Right kidney (tissue), 9 donors: Measurements from ENCODE around the gene EIF5AL1.
"Not testable (repeated sequence)": the region's sequence is repeated elsewhere in the genome, so short reads cannot be mapped to it uniquely, and the experiment has no call there.

ENCODE experiments used
- DNase-seq: peaks from one replicate; pipeline ENCODE4 v3.0.0-alpha.2; 2016
- long read RNA-seq, 8 donors: transcript quantifications; one replicate each; lab custom pipeline, GENCODE V29; 2026

Gene EIF5AL1
- long read RNA-seq, donor 1, transcript EIF5AL1-201 (1 exons, 3,840 nt), result major isoform, 145 of 145 reads
- long read RNA-seq, donor 1, partial matches to known transcripts, result 0 of 145 reads
- long read RNA-seq, donor 1, other reads (novel, unspliced or antisense), result 0 of 145 reads
- long read RNA-seq, donor 2, transcript EIF5AL1-201 (1 exons, 3,840 nt), result major isoform, 26 of 26 reads
- long read RNA-seq, donor 2, partial matches to known transcripts, result 0 of 26 reads
- long read RNA-seq, donor 2, other reads (novel, unspliced or antisense), result 0 of 26 reads
- long read RNA-seq, donor 3, transcript EIF5AL1-201 (1 exons, 3,840 nt), result major isoform, 20 of 20 reads
- long read RNA-seq, donor 3, partial matches to known transcripts, result 0 of 20 reads
- long read RNA-seq, donor 3, other reads (novel, unspliced or antisense), result 0 of 20 reads
- long read RNA-seq, donor 4, transcript EIF5AL1-201 (1 exons, 3,840 nt), result major isoform, 17 of 17 reads
- long read RNA-seq, donor 4, partial matches to known transcripts, result 0 of 17 reads
- long read RNA-seq, donor 4, other reads (novel, unspliced or antisense), result 0 of 17 reads
- long read RNA-seq, donor 5, transcript EIF5AL1-201 (1 exons, 3,840 nt), result major isoform, 48 of 48 reads
- long read RNA-seq, donor 5, partial matches to known transcripts, result 0 of 48 reads
- long read RNA-seq, donor 5, other reads (novel, unspliced or antisense), result 0 of 48 reads
- long read RNA-seq, donor 6, transcript EIF5AL1-201 (1 exons, 3,840 nt), result major isoform, 32 of 32 reads
- long read RNA-seq, donor 6, partial matches to known transcripts, result 0 of 32 reads
- long read RNA-seq, donor 6, other reads (novel, unspliced or antisense), result 0 of 32 reads
- long read RNA-seq, donor 7, transcript EIF5AL1-201 (1 exons, 3,840 nt), result major isoform, 232 of 232 reads
- long read RNA-seq, donor 7, partial matches to known transcripts, result 0 of 232 reads
- long read RNA-seq, donor 7, other reads (novel, unspliced or antisense), result 0 of 232 reads
- long read RNA-seq, donor 8, transcript EIF5AL1-201 (1 exons, 3,840 nt), result major isoform, 72 of 72 reads
- long read RNA-seq, donor 8, partial matches to known transcripts, result 0 of 72 reads
- long read RNA-seq, donor 8, other reads (novel, unspliced or antisense), result 0 of 72 reads

DNA sequence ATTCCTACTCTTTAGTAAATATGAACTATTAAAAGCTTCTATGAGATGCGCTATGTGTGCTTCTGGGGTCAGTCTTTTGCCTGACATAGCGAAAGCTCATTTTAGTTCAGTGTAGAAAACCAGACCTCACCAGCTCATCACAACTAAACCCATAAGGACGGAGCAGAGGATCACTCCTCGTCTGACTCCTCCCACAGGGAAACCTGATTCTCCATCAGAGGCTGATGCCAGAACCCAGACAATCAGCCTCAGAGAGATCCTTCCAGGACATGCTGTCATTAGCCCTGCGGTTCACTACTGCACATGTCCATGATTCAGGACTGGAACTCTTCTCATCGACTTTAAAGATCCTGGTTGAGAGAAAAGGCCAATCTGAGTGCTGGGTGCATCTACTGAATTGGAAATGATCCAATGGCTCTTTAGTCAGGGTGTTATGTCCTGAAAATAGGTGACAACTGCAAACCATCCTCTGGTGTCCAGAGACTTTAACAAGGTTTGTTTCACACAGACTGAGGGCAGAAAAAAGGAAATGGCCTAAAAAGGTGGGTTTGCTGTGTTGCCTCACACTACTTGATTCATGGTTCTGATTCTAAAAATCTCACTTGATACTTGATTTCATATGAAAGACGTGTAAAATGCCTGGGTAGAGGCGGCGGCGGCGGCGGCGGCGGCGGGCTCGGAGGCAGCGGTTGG, at the start of gene EIF5AL1:
Gene EIF5AL1, plus strand, starts transcription at position 643 of the 693 bp plus-strand sequence. CDS start 117 bp downstream, outside the sequence.
- not testable (repeated sequence) for DNase-seq

DNA sequence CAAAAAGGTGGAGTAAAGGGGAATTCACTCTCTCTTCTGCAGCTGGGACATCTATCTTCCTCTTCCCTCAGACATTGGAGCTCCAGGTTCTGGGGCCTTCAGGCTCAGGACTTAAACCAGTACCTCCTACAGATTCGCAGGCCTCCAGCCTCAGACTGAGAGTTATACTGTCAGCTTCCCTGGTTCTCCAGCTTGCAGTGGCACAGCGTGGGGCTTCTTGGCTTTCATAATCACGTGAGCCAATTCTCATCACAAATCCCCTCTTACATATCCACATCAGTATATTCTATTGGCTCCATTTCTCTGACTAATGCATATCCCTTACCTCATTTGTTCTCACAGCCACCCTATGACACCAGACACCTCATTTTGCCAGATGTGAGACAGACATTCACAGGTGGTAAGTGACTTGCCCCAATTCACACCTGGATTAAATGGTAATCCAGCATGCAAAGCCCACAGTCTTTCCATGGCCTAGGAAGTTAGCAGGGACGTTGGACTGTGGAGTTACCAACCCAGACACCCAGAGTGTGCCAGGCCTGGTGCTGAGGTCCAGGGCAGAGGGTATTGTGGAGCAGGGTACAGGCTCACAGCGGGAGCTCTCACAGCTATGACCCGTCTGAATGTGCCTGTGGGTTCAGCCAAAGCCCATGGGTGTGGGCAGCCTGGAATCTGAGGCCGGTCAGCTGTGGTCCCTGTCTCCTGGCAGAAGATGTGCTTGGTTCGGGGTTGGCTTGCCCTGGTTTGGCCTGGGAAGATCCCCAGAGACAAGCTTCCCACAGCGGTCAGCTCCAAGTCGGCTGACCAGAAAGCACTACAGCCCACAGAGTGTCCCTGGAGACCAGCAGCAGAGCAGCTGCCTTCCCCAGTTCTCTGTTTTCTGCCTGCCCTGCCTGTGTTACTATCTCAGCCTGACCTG, 48.5 kb upstream of the EIF5AL1 start:
- DNase-seq, result no peak

DNA sequence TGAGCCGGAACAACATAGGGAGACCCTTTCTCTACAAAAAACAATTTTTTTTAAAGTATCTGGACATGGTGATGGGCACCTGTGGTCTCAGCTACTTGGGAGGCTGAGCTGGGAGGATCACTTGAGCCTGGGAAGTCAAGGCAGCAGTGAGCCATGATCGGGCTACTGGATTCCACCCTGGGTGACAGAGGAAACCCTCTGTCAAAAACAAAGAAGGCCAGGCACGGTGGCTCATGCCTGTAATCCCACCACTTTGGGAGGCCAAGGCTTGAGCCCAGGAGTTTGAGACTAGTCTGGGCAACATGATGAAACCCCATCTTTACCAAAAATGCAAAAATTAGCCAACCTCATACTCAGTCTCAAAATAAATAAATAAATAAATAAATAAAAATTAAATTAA, 47.0 kb upstream of the EIF5AL1 start:
- no peak for DNase-seq

DNA sequence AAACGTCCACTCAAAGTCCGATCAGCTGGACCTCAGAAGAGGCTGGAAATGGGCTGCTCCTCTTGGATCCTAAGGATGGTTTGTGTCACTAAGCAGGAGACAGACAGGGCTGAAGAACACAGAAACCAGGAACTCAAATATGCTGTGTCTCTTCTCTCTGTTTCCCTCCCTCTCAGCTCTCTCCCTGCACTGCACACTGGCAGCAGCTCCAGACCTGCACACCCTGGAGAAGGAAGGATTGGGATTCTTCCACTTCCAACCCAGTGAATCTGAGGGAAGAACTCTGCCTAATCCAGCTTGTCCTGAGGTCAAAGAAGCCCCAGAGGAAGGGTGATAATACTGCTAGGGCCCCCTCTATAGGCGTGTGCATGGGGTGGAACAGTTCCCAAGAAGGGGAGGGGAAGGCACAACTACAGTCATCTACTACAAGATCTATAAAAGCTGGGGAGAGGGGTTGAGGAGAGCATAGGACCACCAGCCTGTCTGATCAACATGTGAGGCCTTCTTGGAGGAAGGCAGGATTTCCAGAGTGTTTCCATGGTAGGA, 44.2 kb upstream of the EIF5AL1 start:
- no peak for DNase-seq

DNA sequence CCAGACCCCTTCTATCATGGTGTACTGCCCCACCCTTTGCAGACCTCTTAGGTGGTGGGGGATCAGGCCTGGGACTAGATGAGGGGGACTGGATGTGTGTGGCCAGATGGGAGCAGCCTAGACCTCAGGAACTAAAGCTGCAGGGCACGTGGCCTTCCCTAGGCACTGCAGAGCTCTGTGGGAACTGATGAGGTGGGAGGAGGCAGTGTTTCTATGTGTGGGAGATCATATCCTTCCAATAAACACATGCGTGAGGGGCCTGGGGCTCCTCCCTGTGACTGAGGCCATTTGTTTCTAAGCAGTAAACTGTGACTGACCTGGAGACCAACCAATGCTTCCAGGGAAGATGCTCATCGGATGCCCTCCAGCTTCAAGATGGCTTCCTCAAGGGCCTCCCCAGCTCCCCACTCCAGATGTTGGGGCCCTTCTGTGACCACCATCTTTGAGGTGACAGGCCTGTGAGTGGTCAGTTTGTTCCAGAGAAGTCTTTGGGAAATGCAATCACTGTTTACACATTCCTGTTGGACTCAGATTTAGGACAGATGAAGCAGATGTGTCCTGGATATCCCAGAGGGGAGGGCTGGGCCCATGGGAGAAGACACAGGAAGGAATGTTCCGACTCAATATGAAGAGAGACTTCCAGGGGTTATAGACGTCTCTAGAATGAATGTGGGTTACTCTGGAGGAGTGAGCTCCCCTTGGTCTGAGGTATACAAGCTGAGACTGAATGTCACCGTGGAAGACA, 43.3 kb upstream of the EIF5AL1 start:
- DNase-seq, result no peak

DNA sequence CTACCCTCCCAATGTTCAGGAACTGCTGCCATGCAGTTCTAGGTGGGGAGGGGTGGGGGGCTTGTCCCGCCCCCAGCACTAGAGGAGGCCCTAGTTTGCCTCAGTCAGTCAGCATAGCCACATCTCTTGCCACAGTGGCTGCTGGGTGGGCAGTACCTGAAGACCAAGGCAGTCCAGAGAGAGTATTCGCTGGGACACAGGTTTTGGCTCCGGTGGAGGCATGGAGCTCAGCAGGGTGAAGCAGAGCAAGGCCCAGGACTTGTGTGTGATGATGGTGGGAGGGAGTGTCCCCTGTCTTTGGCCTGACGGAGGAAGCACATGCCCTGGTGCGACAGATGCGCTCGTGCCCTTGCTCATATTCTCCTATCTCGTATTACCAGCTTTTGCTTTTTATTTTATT, 42.2 kb upstream of the EIF5AL1 start:
- DNase-seq, result no peak

DNA sequence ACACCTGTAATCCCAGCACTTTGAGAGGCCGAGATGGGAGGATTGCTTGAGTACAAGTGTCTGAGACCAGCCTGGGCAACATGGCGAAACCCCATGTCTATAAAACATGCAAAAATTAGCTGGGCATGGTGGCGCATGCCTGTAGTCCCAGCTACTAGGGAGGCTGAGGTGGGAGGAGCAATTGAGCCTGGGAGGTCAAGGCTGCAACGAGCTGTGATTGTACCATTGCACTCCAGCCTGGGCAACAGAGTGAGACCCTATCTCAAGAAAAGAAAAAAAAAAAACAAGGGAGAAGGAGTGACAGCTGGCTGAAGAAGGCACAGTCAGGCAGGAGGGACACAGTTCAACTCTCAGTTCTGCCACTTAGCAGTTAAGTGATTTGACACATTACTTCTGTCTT, 40.6 kb upstream of the EIF5AL1 start:
- DNase-seq, result no peak

DNA sequence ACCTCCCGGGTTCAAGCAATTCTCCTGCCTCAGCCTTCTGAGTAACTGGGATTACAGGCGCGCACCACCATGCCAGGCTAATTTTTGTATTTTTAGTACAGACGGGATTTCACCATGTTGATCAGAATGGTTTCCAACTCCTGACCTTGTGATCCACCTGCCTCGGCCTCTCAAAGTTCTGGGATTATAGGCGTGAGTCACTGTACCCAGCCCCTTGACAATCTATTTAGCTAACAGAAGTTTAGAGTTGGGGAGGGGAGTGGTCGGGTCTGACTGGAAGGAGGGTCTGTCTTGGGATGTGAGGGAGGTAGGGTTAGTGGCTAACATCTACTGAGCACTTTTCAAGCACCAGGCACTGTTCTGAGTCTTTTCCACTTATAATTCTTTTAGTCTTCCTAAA, 39.9 kb upstream of the EIF5AL1 start:
- DNase-seq, result no peak

DNA sequence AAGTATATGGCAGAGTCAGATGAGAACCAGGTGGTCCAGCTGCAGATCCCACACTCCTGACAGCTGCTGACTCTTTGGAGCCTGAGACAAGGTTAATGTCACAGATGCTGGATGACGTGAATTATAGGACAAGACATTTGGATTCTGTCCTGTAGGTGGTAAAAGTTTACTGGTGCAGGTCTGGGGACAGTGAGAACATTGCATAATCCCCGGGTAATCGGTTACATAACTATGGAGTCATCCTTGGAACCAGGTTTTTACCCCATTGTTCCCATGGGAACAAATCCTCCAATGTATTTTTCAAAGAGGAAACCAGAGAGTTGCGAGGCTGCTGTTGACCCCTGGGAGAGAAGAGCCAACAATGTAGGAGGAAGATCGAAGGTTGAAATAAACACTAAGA, 39.4 kb upstream of the EIF5AL1 start:
- no peak for DNase-seq

DNA sequence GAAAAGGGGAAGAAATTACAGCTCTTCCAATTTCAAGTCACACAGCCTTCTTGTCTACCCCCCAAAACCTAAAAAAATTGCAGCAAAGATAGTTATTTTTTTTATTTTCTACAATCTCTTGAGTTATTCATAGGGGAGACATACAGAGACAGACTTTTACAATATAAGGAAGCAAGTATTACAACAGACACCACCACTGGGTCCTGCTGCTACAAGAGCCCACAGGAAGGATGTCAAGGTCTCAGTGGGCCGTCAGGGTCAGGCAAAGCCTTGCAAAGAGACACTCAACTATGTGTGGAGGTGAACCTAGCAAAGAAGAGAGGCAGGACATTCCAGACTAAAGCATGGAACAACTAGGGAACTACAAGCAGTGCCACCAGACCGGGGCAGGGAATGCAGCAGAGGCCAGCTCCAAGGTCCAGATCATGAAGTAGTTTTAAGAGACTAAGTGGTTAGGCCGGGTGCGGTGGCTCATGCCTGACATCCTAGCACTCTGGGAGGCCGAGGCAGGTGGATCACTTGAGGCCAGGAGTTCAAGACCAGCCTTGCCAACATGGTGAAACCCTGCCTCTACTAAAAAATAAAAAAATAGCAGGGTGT, 38.7 kb upstream of the EIF5AL1 start:
- DNase-seq, result no peak

DNA sequence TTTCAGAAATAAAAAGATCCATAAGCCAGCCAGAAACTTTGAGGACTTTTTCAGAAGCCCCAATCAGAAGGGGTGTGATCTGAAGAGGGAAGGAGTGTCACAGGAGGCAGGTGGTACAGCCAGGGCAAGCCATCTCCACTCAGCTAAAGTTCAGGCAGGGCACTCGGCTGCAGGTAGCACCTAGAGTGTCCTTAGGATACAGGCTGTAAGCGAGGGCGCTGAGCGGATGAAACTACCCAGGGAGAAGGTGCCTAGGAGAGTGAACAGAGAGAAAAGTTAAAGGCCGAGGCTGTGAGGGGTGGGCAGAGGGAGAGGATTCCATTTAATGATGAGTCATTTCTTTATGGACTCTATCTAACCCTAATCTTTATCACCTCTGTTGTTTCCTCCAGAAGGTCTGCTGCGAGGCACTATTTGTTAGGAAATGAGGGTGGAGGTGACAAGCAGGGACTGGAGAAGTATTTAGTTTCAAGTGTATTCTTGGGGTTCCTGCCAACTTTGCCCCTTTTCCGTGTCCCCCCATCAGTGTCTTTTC, 37.1 kb upstream of the EIF5AL1 start:
- no peak for DNase-seq

DNA sequence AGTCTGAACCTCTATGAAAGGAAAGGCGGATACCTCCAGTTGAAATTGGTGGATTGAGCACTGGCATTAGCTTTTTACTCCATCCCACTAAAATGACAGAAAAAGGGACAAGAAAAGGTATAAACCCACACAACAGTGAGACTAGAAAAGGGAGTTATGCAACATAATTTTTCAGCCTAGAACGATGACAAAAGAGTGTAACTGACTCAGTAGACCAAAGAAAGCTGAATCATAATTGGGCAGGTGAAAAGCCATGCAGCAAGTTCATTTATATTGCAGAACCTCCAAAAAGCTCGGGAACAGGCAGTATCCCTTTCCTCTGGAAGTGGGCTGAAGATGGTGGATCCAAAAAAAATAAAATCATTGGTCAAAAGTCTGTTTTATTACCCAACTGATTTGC, 36.5 kb upstream of the EIF5AL1 start:
- no peak for DNase-seq

DNA sequence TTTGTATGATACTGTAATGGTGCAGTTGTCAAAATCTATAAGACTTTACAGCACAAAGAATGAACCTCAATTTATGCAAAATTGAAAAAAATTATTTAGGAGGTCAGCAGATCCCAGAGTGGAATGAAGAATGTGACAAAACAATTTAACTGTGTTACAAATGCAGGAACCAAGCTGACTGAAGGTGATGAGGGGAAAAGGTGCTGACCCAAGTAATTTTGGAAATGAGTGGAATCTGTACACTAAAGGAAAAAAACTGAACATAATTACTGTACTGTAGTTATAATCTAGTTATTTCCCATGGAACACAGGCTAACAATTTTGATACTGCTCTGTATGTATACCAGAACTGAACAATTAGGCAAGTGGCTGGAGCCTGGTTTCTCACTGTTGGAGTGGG, 35.7 kb upstream of the EIF5AL1 start:
- no peak for DNase-seq

DNA sequence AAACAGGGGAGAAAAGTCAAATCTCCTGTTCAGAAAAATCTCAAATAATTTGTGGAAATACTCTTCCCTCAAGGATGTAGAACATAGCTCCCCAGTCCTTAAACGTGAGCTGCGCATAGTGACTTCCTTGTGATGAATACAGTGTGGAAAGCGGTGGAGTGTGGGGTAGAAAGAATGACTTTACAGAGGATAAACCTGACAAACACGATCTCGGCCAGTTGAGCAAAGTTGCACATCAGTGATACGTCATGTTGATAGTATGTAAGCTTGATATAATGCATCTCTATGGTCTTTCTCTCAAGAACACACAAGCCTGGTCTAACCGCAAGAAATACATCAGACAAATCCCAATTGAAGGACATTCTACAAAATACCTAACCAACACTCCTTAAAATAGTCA, 34.9 kb upstream of the EIF5AL1 start:
- DNase-seq, result no peak

DNA sequence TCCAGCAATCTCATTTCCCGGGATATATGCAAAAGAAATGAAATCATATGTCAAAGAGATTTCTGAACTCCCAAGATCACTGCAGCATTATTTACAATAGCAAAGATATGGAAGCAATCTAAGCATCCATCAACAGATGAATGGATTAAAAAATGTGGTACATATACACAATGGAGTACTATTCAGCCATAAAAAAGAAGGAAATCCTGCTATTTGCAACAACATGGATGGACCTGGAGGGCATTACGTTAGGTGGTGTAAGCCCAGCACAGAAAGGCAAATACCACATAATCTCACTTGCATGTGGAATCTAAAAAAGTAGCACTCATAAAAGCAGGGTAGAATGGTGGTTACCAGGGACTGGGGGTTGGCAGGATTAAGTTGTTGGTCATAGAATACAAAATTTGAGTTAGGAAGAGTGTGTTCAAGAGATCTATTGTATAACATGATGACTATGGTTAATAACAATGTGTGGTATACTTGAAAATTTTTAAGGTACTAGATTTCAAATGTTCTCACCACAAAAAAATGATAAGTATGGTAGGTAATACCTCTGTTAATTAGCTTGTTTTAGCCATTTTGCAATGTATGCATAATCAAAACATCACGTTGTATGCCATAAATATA, 32.9 kb upstream of the EIF5AL1 start:
- no peak for DNase-seq

DNA sequence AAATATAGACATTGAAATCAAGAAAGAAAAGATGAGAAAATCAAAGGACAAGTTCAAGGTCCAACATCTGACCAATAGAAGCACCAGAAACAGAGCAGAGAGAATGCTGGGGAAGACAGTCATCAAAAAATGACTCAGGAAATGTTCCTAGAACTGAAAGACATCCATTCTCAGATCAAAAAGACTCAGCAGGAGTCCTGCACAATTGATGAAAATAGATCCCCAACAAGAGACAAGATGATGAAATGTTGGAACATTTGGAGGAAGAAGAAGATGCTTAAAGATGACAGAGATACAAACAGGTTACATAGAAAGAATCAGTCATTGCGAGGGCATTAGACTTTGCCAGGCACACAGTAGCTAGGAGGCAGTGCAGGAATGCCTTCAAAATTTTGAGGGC, 30.0 kb upstream of the EIF5AL1 start:
- DNase-seq, result no peak

DNA sequence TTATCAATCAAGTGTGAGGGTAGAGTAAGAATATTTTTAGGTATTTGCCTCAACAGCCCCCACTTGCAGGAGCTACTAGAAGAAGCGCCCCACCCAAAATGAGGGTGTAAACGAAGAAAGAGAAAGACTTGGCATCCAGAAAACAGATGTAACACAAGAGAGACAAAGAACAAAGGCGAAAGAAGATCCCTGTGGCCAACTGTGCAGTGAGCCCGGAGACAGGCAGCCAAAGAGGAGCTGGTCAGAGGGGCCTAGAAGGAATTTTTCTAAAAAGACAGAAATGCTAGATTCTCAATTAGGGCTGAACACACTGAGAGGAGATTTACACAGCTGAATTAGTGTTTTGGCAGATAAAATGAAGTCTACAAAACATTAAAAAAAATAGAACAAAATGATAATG, 29.6 kb upstream of the EIF5AL1 start:
- DNase-seq, result no peak

DNA sequence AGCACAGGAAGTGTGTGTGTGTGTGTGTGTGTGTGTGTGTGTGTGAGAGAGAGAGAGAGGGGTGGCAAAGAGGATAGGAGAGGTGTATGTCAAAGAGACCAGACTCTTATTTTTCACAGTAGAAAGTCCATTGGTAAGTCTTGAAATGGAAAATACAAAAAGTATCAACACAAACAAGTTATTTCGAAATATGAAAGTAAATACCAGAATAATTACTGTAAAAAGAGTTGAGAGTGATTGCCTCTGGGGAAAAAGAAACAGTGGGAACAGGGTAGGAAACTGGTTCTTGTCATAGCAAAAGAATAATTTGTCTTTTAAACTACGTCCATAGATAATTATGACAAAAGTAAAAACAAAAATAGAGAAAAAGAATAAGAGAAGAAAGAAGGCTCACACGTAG, 29.0 kb upstream of the EIF5AL1 start:
- DNase-seq, result no peak

DNA sequence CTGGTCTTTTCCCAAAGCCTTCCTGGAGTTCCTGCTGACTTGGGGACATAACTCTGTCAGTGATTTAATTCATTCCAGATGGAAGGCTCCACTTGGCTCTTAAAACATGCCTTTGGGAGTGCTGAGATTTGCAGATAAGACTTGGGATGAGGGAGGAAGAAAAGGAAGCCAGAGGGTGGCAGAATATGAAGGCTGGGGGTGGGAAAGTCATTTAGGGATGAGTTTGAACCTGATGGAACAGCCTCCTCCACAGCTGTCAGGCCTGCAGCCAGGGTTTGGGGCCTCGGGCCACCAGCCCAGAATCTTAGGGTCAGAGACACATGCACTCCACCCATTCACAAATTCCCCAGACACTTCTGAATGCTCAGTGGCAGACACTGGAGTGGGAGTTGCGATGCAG, 28.4 kb upstream of the EIF5AL1 start:
- no peak for DNase-seq
